Activated CD4-positive, alpha-beta T cell treated with anti-CD3 and anti-CD28 coated beads, Interleukin-10, Interleukin-2, amounts not matched to agents 100 ng/mL and 50 ng/mL, durations not matched to agents 16 hours and 8 hours (primary cell): Measurements from ENCODE around the gene UST.
A peak's percentile ranks its signal among the peaks of the same experiment; 100 is the strongest.

Source experiments
- DNase-seq: peaks from one replicate; pipeline ENCODE4 v3.0.0-alpha.2; 2020

Gene UST

DNA sequence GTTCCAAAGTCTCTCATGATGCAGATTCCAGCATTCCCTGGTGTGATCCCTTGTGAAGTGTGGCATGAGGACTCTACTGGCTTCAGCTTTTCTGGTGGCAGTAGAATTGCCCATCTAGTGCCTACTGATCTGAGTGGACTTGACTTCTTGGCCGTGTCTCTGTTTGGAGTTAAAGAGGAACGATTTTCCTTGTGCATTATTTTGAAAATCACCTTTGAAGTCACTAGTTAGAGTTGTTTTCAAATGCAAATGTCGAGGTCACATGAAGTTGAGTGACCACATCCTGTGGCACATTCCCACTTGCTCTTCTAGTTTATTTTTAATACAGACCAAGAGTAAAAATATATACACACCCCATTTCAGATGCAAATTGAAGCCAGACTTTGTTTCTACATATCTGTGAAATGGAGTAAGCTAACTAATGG lies 300.0 kb downstream of the UST start:
- DNase-seq: no peak

- no peak for DNase-seq
Observed at GRCh38 chr6:149049230-149049629, 302.4 kb downstream of the UST start.

- DNase-seq: no peak
Observed at GRCh38 chr6:149050160-149050559, 303.3 kb downstream of the UST start.

GRCh38 chr6:149052350-149053106 lies 305.7 kb downstream of the UST start:
- peak; percentile 70 for DNase-seq

DNA sequence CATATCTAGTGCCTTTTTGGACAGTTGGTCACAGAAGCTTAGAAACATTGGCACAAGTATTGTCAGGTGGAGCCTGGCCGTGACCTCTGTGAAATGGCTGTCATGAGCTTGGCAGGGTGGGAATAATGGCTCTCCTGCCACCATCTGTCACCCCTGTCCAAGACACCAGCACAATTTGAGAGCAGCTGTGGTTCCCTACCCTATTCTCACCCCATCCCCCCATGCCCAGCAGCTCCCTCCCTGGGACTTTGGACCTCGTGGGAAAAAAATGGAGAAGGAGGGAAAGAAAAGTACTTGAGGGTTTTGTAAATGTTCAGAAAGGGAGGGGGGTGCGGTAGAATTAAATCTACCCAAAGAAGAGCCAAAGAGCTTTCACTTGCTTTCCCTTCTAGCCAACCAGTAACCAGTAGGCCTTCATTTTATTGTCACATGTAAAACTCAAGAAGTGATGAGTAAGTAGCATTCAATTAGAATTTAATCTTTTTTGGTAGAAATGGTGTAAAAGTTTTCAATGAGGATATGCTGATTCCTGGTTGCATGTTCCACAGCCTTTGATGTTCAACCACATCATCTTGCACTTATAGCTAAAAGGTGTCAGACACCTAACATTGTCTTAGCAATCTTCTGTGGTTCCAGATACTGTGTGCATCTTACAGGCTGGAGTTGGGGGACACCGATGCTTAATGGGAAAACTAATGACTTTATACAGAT lies 307.2 kb downstream of the UST start:
- no peak for DNase-seq

GRCh38 chr6:149054559-149055194 lies 307.8 kb downstream of the UST start:
- no peak for DNase-seq

- DNase-seq: no peak
Observed at GRCh38 chr6:149055195-149055899, 308.5 kb downstream of the UST start.

- DNase-seq: no peak
Observed at GRCh38 chr6:149056777-149057463, 310.1 kb downstream of the UST start.

DNA sequence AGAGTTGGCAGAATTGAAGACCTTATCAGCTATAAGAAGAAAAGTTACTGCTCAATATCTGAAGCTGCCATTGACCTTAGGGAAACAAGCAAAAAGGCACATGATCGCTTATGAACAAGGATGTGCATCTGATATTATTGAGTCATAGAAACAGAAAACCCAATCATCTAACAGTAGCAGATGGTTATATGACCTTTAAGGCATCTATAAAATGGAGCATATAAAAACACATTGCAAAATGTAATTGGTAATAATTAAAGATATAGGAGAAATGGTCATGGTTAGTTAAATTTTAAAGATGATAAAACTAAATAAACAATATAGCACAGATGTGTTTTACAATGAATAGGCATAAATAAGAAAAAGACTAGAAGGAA lies 310.6 kb downstream of the UST start:
- DNase-seq: no peak

DNA sequence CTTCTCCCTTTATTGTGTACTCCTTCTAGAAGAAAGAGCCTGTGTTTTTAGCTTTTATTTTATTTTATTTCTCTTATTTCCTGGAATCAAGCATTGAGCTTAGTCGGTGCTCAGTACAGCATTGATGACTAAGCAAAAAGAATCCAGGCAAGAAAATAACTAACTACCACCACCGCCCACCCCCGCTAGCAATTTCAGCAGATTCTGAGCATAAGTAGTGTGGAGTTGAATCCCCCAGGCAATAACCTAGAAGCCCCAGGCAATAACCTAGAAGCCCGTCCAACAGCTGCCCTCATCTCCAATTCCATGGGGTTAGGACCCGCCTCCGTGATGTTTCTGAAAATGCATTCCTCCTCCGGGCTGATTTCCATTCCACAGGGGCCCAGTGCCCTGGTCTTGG lies 312.7 kb downstream of the UST start:
- no peak for DNase-seq

- DNase-seq: peak; percentile 75
Observed at GRCh38 chr6:149060300-149060984, 313.6 kb downstream of the UST start.

DNA sequence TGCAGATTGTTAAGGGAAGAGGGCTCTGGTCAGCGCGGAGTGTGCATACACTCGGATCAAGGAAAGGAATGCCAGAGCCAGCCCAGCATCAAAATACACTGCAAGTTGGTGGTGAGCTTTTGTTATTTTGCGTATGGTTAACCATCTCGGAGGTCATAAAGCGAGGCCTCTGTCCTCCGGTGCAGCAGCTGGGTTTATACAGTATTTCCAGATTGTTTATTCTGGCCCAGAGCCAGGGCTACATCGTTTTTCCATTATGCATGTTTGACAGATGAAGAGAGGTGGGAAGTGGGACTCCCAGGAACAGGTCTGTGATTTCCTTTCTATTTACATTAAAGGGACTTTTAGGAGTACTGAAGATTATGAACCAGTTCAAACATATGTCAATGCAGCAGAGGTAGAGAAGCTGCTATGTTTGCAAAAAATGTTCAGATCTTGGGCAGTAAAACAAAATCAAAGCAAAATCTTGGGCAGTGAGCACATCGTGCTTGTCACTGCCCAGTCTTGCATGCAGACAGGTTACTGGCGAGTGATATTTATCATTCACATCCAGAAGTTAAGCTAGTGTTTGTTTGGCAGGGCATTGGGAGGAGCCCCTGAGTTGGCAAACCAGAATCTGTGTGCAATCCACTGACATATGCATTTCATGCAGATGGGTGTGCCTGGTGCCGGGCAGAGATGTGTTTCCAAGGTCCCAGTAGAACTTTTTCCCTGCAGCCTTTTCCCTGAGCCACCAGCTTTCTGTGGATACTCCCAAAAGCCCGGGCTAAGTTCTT lies 314.3 kb downstream of the UST start:
- no peak for DNase-seq

GRCh38 chr6:149061930-149062329 lies 315.1 kb downstream of the UST start:
- no peak for DNase-seq

DNA sequence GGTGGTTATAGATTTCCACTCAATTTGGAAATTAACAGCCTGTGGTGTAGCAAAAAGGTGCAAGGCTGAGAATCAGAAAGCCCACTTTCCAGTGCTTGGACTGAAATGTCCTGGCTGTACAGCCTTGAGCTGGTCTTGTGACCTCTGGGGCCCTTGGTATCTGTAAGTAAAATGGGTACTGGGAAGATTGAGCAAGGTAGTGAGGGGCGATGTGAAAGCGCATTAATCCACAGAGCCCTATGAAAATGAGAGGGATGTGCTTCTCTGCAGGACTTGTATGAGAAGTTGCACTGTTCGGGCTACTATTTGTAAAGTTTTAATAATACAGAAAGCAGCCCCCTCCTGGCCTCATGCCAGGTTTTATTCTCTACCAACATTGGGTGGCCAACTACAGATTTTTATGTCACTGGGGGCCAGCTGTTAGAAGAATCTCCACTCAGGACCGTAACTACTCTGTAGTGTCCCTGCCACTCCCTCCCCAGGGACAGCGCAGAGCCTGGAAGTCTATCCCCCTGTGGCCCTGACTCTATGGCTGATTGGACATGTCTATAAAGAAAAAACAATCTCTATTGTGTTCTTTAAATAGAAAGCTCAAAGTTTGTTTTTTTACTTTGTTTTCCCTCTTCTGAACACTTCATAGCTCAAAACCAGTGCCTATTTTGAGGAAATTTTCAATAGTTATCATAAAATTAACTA lies 316.0 kb downstream of the UST start:
- DNase-seq: no peak

DNA sequence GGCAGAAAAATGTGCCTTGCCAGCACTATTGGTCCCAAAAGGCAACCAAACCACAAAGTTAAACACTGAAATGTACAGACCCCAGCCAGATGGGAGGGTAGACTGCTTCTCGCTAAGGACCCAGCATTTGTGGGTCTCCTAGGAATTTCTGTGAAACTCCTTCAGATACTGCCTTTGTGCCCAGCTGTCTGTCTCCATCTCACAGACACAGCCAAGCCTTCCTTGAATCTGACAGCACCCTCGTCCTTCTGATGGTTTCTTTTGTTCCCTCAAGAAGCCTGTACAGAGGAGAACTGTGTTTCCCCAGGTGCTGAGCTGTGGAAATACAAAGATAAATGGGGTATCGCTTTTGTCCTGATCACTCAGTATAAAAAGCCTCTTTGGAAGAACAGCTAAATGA lies 316.6 kb downstream of the UST start:
- no peak for DNase-seq

DNA sequence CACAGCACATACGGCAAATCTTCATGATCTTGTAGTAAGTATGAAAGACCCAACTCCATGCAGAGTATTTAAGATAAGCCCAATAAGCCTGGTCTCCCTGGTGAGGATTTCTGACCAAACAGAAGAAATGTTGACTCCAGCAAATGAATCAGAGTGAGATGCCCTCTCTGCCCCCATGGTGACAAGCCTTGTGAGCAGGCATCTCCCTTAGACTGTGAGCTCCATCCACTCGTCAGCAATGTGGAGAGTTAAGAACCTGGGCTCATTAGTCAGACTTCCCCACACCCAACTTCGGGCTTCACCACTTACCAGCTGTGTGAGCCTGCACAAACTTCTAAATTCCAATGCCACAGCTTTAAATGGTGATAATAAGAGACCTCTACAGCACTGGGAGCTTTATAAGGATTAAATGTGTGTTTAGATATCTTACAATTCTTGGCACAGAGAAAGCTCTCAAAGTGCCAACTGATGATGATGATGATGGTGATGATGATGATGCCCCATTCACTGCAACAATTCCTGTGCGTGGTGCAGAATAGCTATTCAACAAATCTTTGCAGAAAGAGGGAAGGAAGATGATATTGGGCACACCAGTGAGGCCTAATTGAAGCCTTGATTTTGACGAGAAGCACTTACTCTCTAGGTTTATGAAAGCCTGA lies 317.3 kb downstream of the UST start:
- DNase-seq: no peak

DNA sequence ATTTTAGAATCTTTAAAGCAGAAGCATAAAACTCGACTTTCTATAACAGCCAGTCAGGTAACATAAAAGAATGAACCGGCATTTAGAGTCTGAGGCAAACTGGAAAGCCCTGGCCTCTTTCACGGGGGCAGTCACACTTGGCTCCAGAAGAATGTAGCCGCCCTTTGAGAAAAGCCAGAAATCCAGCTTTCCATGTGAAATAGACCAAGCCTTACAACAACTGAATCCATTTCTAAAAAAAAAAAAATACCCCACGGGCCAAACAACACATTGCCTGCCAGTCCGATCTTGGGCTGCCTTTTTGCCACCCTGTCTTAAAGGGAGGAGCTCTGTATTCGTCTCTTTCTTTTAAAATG lies 317.8 kb downstream of the UST start:
- DNase-seq: no peak

DNA sequence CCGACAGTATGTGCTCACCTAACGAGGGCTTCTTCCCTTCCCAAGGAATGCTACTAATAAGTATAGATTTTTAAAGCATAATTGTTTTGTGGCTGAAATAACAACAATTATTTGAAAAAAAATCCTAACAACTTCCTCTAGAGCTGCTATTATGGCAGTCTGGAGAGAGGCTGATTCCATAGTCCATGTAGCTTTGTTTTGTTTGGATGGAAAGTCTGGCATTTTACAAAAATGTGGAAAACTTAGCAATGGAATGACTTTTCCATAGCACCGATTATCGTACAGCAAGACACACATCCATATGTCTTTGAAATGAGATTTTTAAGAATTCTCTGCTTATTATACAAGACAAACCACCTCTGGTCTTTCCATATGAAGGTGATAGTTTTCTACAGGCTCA lies 318.3 kb downstream of the UST start:
- no peak for DNase-seq

DNA sequence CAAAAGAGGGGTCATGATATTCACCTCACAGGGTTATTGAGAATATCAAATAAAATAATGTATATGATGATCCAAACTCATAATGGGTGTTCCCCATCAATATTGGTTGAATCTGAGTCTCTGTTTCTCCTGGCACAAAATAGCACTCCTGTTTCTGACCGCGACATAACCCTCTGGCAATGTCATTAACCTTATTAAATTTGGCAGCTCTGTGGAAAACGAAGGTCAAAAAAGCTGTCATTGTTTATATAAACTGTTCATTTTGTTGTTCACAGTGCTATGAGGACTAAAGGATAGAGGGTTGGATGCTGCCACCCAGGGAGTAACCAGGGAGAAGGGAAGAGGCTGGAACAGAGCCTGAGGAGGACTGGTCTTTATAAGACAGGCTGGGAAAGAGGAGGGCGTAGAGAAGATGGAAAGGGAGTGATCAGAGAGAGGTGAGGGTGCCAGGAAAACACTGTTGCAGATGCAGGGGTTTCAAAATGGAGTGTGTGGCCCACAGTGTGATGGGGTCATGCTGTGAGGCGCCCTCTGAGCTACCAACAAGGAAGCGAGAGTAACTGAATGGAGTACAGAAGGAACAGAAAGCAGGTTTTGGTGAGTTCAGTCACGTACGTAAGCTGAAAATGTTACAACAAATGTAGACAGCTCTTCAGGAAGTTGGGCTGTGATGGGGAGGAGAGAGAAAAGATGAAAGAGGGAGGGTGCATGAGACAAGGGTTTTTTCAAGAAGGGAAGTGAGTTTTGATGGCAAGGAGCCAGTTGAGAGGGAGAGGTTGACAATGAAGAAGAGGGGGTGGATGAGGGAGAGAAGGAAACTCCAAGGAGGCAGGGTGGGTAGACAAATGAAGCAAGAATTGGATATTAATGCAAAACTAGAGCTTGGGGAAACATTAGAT lies 319.1 kb downstream of the UST start:
- DNase-seq: peak; percentile 51
